Measurements from ENCODE around the gene PRKCQ. TPM values are rescaled to one million over a fixed set of nuclear protein-coding genes. Genes with fewer than 3 reads are reported as not detected.

PRKCQ gene
- total RNA-seq, 1 experiment from 2014 or later = 12.1 TPM

DNA sequence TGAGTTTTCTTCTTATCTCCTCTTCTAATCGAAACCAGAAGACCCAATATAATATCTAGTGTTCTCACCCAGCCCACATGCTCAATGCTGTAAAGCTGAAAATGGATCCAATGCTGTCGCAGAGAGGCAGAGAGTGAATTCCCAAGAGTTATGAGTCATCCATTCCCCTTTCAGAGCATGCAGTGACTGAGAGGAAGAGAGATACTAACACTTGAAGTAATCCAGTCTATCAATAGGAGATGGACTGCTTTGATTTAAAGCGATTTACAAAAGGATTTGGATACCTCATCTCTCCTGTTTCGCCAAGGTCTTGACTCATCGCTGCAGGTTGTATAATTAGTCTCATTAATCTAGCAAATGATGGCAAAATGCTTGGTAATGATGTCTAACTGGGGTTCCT lies 41.5 kb upstream of the PRKCQ start:
- no peak overlapping the region for H3K4me2 ChIP-seq (ENCODE audit: insufficient read depth, insufficient read length, low read length)

More for the DNA sequence above, 41.5 kb upstream of the PRKCQ start:
- Histone ChIP-seq H2BK12ac (ENCODE audit: insufficient read length, low read depth, low read length) (no peak overlapping the region), H3K23ac (ENCODE audit: insufficient read length, low read depth, low read length) (no peak overlapping the region), H2BK5ac (ENCODE audit: insufficient read length, low read length) (no peak overlapping the region), H3K9ac (ENCODE audit: extremely low read depth, insufficient read length, low read length) (no peak overlapping the region), H4K91ac (ENCODE audit: insufficient read length, low read depth, low read length) (no peak overlapping the region), H3K27ac (ENCODE audit: insufficient read length, low read depth, low read length) (no peak overlapping the region), H4K5ac (ENCODE audit: insufficient read length, low read depth, low read length) (no peak overlapping the region), H3K4me1 (ENCODE audit: insufficient read depth, low read length) (peaks cover 7% of the 10 kb centered on the region; the same call in 1 of the 2 replicates), H4K20me1 (ENCODE audit: control insufficient read depth, insufficient read depth, insufficient read length) (no peaks in the 10 kb centered on the region), H3T11ph (ENCODE audit: low read length) (no peak overlapping the region), H2AFZ (ENCODE audit: low read length) (no peak overlapping the region), H2BK15ac (ENCODE audit: low read depth, low read length) (no peak overlapping the region), H3K4ac (ENCODE audit: low read depth, low read length) (no peak overlapping the region), H3K27me3 (ENCODE audit: insufficient read depth, low read length) (no peaks in the 10 kb centered on the region), H3K14ac (ENCODE audit: insufficient read depth, low read length) (no peak overlapping the region), H3K56ac (ENCODE audit: insufficient read length, low read depth, low read length) (no peak overlapping the region), H3K9me3 (ENCODE audit: control insufficient read depth, low read depth, low read length) (no peaks in the 10 kb centered on the region), H3K79me2 (ENCODE audit: insufficient read depth, low read length) (no peaks in the 10 kb centered on the region), H3K23me2 (ENCODE audit: insufficient read length, low read depth, low read length, poor library complexity, severe bottlenecking) (no peaks in the 10 kb centered on the region), H2AK5ac (ENCODE audit: insufficient read length, low read length) (no peak overlapping the region), H3K79me1 (ENCODE audit: insufficient read depth, low read depth, low read length, poor library complexity, severe bottlenecking) (no peaks in the 10 kb centered on the region), H2BK120ac (ENCODE audit: low read depth, low read length, poor library complexity, severe bottlenecking) (no peak overlapping the region), H3K18ac (ENCODE audit: insufficient read length, low read depth, low read length) (no peak overlapping the region), H2BK20ac (ENCODE audit: low read depth, low read length, poor library complexity, severe bottlenecking) (no peak overlapping the region), H4K8ac (replicated peaks; ENCODE audit: insufficient read length, low read depth, low read length) (no peak overlapping the region)
- TF ChIP-seq CTCF (conservative IDR thresholded peaks at IDR 0.05) = no peak
- no peaks in the 10 kb centered on the region for H3K9me3 Mint-ChIP-seq
- no peak overlapping the region for H3K27ac Mint-ChIP-seq
- WGBS (ENCODE audit: extremely low coverage, insufficient read length, low lambda C conversion rate) = no CpG with 5 or more reads among the region's 5 CpGs
- H3K36me3 Mint-ChIP-seq (ENCODE audit: insufficient read depth in 1 of 3, low read depth in 3 of 3) = no peaks in the 10 kb centered on the region
- H3K27me3 Mint-ChIP-seq (ENCODE audit: low read depth) = no peaks in the 10 kb centered on the region; the same call in 1 of the 2 replicates
- peaks cover 35 to 45% of the 10 kb centered on the region in 2 experiments for H3K4me1 Mint-ChIP-seq
- no peak for DNase-seq
- H3K4me3 Mint-ChIP-seq = no peak overlapping the region
